HG03108 (cell line): Measurements from ENCODE around the gene ATP2B2.
A peak's percentile ranks its signal among the peaks of the same experiment; 100 is the strongest.
"Not testable (repeated sequence)": the region's sequence is repeated elsewhere in the genome, so short reads cannot be mapped to it uniquely, and the experiment has no call there.

ENCODE experiments used
- ATAC-seq: cut with Tn5 transposase; IDR thresholded peaks from one replicate; pipeline ENCODE4 v1.9.1; 2021; ENCODE audit warnings: moderate library complexity; ENCODE audit not compliant: unreplicated experiment

The ATP2B2 gene

DNA sequence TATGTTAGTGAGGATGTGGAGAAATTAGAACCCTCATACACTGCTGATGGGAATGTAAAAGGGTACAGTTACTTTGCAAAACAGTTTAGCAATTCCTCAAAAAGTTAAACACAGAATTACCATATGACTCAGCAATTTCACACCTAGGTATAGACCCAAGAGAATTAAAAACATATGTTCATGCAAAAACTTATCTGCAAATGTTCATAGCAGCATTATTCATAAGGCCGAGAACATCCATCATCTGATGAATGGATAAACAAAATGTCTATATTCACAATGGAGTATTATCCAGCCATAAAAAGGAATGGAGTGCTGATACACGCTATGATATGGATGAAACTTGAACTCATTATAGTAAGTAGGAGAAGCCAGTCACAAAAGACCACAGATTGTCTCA lies 194.8 kb downstream of the ATP2B2 start:
- no peak for ATAC-seq

GRCh38 chr3:10309736-10310135 lies 195.7 kb downstream of the ATP2B2 start:
- ATAC-seq = no peak

DNA sequence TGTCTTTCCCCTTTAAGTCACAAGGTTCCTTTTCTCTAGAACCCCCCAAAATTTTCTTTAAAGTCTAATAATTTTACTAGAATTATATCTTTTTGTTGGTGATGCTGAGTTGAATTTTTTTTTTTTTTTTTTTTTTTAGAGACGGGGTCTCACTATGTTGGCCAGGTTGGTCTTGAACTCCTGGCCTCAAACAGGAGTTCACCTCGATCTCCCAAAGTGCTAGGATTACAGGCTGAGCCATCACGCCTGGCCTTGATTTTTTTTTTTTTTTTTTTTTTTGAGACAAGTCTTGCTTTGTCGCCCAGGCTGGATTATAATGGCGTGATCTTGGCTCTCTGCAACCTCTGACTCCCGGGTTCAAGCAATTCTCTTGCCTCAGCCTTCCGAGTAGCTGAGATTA lies 196.7 kb downstream of the ATP2B2 start:
- no peak for ATAC-seq

GRCh38 chr3:10306156-10306555 lies 199.2 kb downstream of the ATP2B2 start:
- no peak for ATAC-seq

- no peak for ATAC-seq
These were observed 200.0 kb downstream of the ATP2B2 start for GRCh38 chr3:10305331-10305902.

GRCh38 chr3:10304905-10305304 lies 200.5 kb downstream of the ATP2B2 start:
- ATAC-seq = no peak

DNA sequence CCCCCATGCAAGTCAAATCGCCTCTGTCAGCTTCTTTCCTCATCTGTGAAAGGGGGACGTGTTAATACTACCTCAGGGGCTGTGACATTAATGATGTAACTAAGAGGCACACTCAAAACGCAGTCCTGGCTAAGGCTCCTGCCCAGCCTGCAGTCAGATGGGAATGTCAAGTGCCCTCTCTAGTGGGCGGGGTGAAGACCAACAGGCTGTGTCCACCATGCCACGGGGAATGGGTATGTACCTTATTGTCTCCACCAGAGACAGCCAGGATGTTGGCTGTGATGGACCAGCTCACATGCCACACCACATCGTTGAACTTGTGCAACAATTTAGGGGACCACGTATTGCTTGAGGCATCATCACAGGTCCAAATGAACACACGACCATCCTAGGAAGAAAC lies 201.6 kb downstream of the ATP2B2 start:
- ATAC-seq = no peak

DNA sequence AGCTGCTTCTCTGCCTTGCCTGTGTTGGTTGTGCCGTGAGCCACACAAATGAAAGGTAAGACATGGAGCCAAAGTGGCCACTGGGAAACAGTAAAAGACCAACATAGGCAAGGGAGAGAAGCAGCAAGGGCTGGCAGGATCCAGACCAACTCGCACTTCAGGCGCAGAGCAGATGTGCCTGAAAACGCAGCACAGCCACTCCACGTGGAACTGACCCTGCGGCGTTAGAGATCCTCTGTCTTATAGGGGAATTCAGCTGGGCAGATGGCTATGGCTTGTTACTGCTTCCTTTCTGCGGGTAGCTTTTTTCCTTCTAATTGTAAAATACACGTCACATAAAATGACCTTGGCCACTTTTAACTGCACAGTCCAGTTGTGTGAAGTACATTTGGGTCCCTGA lies 202.3 kb downstream of the ATP2B2 start:
- no peak for ATAC-seq

DNA sequence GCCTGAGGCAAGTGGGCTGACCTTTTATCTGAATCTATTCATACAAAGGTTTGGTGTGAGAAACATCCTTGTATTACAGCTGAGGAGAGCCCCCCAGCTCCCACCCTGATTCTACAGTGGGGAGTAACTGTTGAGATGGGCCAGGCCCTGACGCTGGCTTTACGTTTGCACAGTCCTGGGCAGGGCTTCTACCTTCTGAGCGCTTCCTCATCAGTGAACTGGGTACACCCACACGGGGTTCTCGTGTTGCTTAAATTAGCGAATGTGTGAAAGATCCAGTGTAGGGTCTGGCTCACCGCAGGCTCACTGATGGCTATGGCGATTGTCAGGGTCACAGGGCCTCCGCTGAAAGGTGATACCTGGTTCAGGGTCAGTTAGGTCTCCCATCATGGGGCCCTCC lies 205.3 kb downstream of the ATP2B2 start:
- ATAC-seq = no peak

- peak; percentile 52 for ATAC-seq
These were observed 205.7 kb downstream of the ATP2B2 start for GRCh38 chr3:10299679-10300078.

GRCh38 chr3:10299175-10299574 lies 206.2 kb downstream of the ATP2B2 start:
- ATAC-seq = no peak

DNA sequence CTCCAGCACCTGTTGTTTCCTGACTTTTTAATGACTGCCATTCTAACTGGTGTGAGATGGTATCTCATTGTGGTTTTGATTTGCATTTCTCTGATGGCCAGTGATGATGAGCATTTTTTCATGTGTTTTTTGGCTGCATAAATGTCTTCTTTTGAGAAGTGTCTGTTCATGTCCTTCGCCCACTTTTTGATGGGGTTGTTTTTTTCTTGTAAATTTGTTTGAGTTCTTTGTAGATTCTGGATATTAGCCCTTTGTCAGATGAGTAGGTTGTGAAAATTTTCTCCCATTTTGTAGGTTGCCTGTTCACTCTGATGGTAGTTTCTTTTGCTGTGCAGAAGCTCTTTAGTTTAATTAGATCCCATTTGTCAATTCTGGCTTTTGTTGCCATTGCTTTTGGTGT lies 207.3 kb downstream of the ATP2B2 start:
- not testable (repeated sequence) for ATAC-seq

DNA sequence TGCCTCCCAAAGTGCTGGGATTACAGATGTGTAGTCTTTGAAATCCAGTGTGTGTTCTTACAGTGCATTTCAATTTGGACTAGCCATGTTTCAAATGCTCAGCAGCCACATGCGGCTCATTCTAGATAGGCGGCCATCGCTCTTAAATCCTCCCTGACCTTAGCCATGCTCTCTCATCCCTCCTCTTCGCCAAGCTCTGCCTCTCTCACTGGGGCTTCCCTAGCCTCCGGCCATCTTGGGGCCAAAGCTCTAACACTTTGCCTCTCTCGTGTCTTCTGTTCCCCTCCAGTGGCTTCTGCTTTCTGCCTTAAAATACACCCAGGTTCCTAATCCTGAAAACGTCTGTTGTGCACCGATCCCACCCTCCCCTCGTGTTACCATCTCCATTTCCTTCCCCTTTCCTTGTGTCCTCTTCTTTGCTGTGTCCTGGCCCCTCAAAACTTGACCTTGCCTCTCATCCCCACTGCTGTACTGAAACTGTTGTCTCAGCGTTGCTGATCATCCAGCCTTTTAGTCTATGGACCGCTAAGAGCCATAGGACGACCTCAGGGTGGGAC lies 211.3 kb downstream of the ATP2B2 start:
- no peak for ATAC-seq

DNA sequence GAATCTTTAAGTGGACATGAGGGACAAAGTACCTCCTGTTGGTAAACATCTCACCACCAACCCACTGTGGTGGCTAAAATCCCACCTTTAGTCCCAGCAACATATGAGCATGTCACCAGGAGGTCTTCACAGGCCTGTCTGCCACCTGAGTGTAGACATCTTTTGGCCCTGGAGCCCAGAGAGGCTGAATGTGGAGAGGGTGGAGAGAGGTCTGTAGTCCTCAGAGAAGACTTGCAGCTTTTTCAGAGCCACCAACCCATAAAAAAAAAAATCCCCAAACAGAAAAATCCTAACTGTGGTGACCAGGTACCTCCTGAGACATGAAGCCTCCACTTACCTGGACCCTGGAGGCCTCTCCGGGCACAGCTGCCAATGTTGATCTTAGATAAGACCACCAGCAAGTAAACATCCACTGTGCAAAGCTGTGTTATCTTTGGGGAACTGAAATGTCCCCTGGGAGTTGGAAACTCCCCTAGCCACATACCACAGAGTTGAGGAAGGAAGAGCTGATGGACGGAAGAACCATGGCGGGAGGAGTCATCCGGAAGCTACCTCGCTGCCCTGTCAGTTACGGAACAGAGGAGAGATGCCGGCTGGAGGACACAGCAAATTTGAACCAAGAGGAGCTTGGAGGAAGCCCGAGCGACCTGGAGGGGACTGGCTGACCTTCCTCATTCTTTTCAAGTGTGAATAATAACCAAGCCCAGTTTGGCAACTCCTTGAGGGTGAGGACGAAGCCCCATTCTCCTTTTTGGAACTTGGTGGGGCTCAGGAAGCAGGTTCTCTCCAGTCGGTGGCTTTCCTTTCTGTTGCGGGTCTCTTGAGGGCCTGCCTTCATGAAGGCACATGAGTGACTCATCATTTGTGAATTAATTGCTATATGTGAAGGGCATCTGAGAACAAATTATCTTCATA lies 212.6 kb downstream of the ATP2B2 start, which contains the start of gene GHRL:
Gene GHRL (minus strand): TSS at position 443 of the 915 bp plus-strand sequence. CDS start 2,767 bp downstream, outside the sequence.
- peak; percentile 65 for ATAC-seq

DNA sequence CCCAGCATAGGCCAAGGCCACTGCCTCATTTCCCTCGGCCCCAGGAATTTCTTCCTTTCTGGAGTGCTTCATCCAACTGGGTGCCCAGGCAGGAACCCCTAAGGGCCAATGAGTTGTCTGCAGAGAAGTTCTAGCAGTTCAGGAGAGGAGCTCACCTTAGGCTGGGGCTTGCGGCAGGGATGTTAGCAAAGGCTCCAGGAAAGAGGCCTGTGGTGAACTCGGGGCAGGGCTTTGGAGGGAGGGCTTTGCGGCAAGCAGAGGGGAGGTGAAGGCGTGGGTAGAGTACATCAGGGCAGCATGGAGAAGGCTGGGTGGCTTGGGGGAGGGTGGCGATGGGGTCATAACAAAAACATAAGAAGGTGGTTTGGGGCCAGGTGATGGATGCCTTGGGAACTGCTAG lies 213.7 kb downstream of the ATP2B2 start:
- no peak for ATAC-seq

GRCh38 chr3:10290481-10291176 lies 214.8 kb downstream of the ATP2B2 start:
- no peak for ATAC-seq

DNA sequence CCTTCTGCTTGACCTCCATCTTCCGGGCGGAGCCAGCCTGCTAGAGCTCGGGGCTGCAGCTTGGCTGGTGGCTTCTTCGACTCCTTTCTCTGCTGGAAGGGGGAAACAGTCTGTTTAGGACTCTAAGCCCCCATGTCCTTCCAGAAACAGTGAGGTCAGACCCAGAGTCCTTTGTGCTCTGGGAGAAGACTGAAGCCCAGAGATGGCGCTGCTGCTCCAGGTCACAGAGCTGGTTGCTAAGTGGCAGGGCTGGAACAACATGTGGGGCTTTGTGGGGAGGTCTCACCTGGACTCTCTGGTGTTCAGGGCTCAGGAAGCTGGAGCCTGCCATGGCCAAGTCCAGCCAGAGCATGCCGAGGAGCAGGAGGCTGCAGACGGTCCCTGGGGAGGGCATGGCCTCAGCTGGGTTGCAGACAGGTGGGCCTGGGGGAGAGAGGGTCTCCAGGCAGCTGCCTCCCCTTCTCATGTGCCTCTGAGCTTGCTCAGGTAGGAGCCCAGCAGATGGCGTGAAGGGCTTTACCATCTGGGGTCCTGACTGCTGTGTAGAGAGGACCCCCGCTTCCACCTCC lies 215.5 kb downstream of the ATP2B2 start:
- ATAC-seq = no peak

- no peak for ATAC-seq
These were observed 216.3 kb downstream of the ATP2B2 start for GRCh38 chr3:10289077-10289476.

GRCh38 chr3:10288575-10288960 lies 216.8 kb downstream of the ATP2B2 start:
- no peak for ATAC-seq

DNA sequence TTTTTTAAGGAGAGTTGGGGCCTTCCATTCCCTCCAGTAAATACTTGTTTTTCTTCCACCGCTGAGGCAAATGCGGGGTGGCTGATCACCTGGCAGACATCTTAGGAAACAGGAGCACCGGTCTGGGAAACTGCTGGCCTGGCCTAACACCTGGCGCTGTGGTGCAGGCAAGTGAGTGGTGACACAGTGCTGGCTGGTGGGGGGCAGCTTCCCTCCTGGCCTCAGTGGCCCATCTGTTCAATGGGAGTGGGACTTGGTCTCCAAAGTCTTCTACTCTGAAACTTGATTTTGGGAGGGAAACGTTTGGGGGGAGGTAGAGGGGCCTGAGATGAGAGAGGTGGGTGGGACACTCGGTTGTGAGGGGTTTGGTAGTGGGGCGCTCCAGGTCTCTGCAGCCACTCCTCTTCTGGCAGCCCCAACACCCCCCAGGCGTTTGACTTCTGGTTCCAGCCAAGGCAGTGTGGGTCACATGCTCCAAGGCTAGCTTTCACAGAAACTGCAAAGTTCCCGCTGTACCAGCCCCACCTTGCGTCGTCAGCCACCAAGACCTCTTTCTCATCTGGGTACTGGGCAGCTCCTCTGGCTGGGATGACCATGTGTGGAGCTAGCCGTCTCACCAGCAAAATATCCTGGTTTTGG lies 217.3 kb downstream of the ATP2B2 start:
- ATAC-seq = no peak
